ENCODE measurements around the gene CCDC174. TPM values are rescaled to one million over a fixed set of nuclear protein-coding genes. Genes with fewer than 3 reads are reported as not detected.

Gene CCDC174
- total RNA-seq, 1 donor from 2014 or later, result 22.9 TPM

- H3K27me3 Mint-ChIP-seq (ENCODE audit: unreplicated experiment), result peaks cover 5% of the 10 kb centered on the region
- peaks cover 22% of the 10 kb centered on the region for H3K4me1 Mint-ChIP-seq (ENCODE audit: unreplicated experiment)
- no peak overlapping the region for H3K27ac Mint-ChIP-seq (ENCODE audit: unreplicated experiment)
- no peaks in the 10 kb centered on the region for H3K36me3 Mint-ChIP-seq (ENCODE audit: low read depth, unreplicated experiment)
- H3K9me3 Mint-ChIP-seq (ENCODE audit: unreplicated experiment), result no peaks in the 10 kb centered on the region
- DNase-seq (ENCODE audit: low spot score), result no peak
- no peak for TF ChIP-seq CTCF (IDR thresholded peaks at IDR 0.05; ENCODE audit: unreplicated experiment)
- no peak overlapping the region for H3K4me3 Mint-ChIP-seq (ENCODE audit: unreplicated experiment)
Measured at GRCh38 chr3:14634763-14635400, 16.7 kb upstream of the CCDC174 start.

DNA sequence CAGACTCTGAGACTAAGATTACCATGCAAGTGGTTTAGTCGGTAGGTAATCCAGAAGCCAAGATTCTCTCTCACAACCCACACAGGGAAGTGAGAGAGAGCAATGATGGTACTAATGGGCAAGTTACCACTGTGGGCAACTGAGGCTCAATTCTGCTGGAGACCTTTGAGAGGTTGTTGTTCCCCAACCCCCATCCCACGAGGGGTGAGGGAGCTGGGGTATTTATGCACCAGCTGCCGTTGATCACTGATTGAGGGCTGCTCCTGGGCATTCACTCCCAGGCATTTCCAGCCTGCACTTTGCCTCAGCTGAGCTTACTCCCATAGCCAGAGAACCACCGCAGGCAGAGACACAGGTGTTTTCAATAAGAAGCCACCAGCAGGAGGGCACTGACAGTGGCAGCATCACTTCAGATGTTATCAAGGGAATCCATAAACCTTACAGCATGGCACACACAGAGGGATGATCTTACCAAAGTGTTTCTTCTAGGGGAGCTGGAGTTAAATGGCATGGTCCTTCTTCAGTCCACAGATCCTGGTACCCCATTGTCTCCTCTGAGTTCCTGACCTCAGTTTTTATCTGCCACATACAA lies 15.0 kb upstream of the CCDC174 start:
- no peaks in the 10 kb centered on the region for H3K9me3 Mint-ChIP-seq (ENCODE audit: unreplicated experiment)
- peaks cover 8% of the 10 kb centered on the region for H3K4me1 Mint-ChIP-seq (ENCODE audit: unreplicated experiment)
- no peak overlapping the region for H3K4me3 Mint-ChIP-seq (ENCODE audit: unreplicated experiment)
- H3K27ac Mint-ChIP-seq (ENCODE audit: unreplicated experiment), result no peak overlapping the region
- no peaks in the 10 kb centered on the region for H3K36me3 Mint-ChIP-seq (ENCODE audit: low read depth, unreplicated experiment)
- peaks cover 3% of the 10 kb centered on the region for H3K27me3 Mint-ChIP-seq (ENCODE audit: unreplicated experiment)
- no peak for TF ChIP-seq CTCF (IDR thresholded peaks at IDR 0.05; ENCODE audit: unreplicated experiment)
- DNase-seq (ENCODE audit: low spot score), result no peak

GRCh38 chr3:14640157-14640562 lies 11.4 kb upstream of the CCDC174 start:
- Mint-ChIP-seq H3K36me3 (ENCODE audit: low read depth, unreplicated experiment) (no peaks in the 10 kb centered on the region), H3K4me3 (ENCODE audit: unreplicated experiment) (no peak overlapping the region), H3K27me3 (ENCODE audit: unreplicated experiment) (peaks cover 3% of the 10 kb centered on the region), H3K4me1 (ENCODE audit: unreplicated experiment) (no peaks in the 10 kb centered on the region), H3K27ac (ENCODE audit: unreplicated experiment) (no peak overlapping the region), H3K9me3 (ENCODE audit: unreplicated experiment) (no peaks in the 10 kb centered on the region)
- no peak for DNase-seq (ENCODE audit: low spot score)
- TF ChIP-seq CTCF (IDR thresholded peaks at IDR 0.05; ENCODE audit: unreplicated experiment), result no peak

- H3K36me3 Mint-ChIP-seq (ENCODE audit: low read depth, unreplicated experiment), result no peaks in the 10 kb centered on the region
- no peak for TF ChIP-seq CTCF (IDR thresholded peaks at IDR 0.05; ENCODE audit: unreplicated experiment)
Measured at GRCh38 chr3:14640734-14641133, 10.8 kb upstream of the CCDC174 start.

GRCh38 chr3:14641346-14641745 lies 10.2 kb upstream of the CCDC174 start:
- TF ChIP-seq CTCF (IDR thresholded peaks at IDR 0.05; ENCODE audit: unreplicated experiment), result no peak
- H3K9me3 Mint-ChIP-seq (ENCODE audit: unreplicated experiment), result no peaks in the 10 kb centered on the region
- no peak overlapping the region for H3K27ac Mint-ChIP-seq (ENCODE audit: unreplicated experiment)
- no peaks in the 10 kb centered on the region for H3K36me3 Mint-ChIP-seq (ENCODE audit: low read depth, unreplicated experiment)
- H3K27me3 Mint-ChIP-seq (ENCODE audit: unreplicated experiment), result peaks cover 3% of the 10 kb centered on the region
- DNase-seq (ENCODE audit: low spot score), result no peak
- H3K4me3 Mint-ChIP-seq (ENCODE audit: unreplicated experiment), result no peak overlapping the region
- H3K4me1 Mint-ChIP-seq (ENCODE audit: unreplicated experiment), result no peaks in the 10 kb centered on the region

More at GRCh38 chr3:14640734-14641133, 10.8 kb upstream of the CCDC174 start:
- no peak overlapping the region for H3K27ac Mint-ChIP-seq (ENCODE audit: unreplicated experiment)
- peaks cover 3% of the 10 kb centered on the region for H3K27me3 Mint-ChIP-seq (ENCODE audit: unreplicated experiment)
- no peaks in the 10 kb centered on the region for H3K4me1 Mint-ChIP-seq (ENCODE audit: unreplicated experiment)
- H3K9me3 Mint-ChIP-seq (ENCODE audit: unreplicated experiment), result no peaks in the 10 kb centered on the region
- DNase-seq (ENCODE audit: low spot score), result no peak
- no peak overlapping the region for H3K4me3 Mint-ChIP-seq (ENCODE audit: unreplicated experiment)
